ENCODE results near the gene ATRAID.

DNA sequence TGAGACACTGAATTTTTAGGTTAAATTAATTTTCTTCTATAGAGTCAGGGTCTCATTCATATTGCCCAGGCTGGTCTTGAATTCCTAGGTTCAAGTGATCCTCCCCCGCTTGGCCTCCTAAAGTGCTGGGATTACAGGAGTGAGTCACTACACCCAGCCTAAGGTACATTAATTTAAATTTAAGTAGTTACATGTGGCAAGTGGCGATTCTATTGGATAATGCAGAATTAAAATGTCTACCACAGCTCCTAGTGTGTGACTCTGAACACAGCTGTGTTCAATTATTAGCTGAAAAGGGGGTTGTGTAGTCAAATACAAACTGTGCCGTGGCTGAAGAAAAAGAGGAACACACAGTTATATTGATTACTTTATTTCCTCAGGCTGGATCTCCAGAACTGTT, 3.1 kb downstream of the ATRAID start:
- TF ChIP-seq, protein P1, sequence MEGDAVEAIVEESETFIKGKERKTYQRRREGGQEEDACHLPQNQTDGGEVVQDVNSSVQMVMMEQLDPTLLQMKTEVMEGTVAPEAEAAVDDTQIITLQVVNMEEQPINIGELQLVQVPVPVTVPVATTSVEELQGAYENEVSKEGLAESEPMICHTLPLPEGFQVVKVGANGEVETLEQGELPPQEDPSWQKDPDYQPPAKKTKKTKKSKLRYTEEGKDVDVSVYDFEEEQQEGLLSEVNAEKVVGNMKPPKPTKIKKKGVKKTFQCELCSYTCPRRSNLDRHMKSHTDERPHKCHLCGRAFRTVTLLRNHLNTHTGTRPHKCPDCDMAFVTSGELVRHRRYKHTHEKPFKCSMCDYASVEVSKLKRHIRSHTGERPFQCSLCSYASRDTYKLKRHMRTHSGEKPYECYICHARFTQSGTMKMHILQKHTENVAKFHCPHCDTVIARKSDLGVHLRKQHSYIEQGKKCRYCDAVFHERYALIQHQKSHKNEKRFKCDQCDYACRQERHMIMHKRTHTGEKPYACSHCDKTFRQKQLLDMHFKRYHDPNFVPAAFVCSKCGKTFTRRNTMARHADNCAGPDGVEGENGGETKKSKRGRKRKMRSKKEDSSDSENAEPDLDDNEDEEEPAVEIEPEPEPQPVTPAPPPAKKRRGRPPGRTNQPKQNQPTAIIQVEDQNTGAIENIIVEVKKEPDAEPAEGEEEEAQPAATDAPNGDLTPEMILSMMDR (conservative IDR thresholded peaks at IDR 0.05 in 1 of 2, IDR thresholded peaks at IDR 0.05 in 1 of 2; ENCODE audit: low read depth in 1 of 2, low read length in 2 of 2) = no peak
- TF ChIP-seq EZH2 (IDR thresholded peaks at IDR 0.05; ENCODE audit: low read length, missing control alignments) = no peak

All from fibroblast of lung (primary cell).